Endothelial cell of umbilical vein (primary cell): ENCODE results near the gene NTSR1. TPM values are rescaled to one million over a fixed set of nuclear protein-coding genes. Genes with fewer than 3 reads are reported as not detected.

ENCODE experiments used
- BruUV-seq: library from RNA; stranded (reverse); fragments of 400-500 nt; replicated peaks from 2 replicates; lab custom pipeline; 2021; lab: Mats Ljungman, UMichigan
- CTCF ChIA-PET: fragments of 300-600, 350-600 bp; sonication (Branson Sonifier 250); formaldehyde crosslinking; loops from one replicate; lab custom pipeline; 2021; ENCODE audit warnings: antibody characterized with exemption, inconsistent platforms; lab: Charles Lee
- POLR2A ChIA-PET: fragments of 300-600, 350-600 bp; sonication (Branson Sonifier 250); formaldehyde crosslinking; loops from one replicate; lab custom pipeline; 2021; ENCODE audit warnings: antibody characterized with exemption, inconsistent platforms; lab: Charles Lee
- DNase-seq: peaks from one replicate; pipeline ENCODE4 v3.0.0-alpha.2; 2011; ENCODE audit warnings: low read depth, low spot score
- FAIRE-seq: peaks from 2 replicates; lab custom pipeline; 2011; peaks lifted over from hg19 to GRCh38; lab: Jason Lieb, UNC
- H2AFZ ChIP-seq: 2 replicates; pipeline ENCODE4 v1.6.0; 2012; ENCODE audit warnings: low read depth, low read length, control low read depth, inconsistent platforms
- H3K27ac ChIP-seq: 2 replicates; pipeline ENCODE4 v1.5.1; 2011; ENCODE audit warnings: low read depth, mild to moderate bottlenecking, control low read depth, low read length, moderate library complexity; ENCODE audit not compliant: insufficient read depth
- H3K27me3 ChIP-seq, 2 experiments: 2 replicates each; pipeline versions ENCODE4 v1.6.0 to v1.6.1; 2011; ENCODE audit warnings: low read length in 2 of 2, mixed read lengths in 1 of 2; ENCODE audit not compliant: control insufficient read depth in 2 of 2, insufficient read depth in 2 of 2
- H3K36me3 ChIP-seq, 2 experiments: 2 replicates in 1 of 2; 3 replicates in 1 of 2; pipeline ENCODE4 v1.5.1; 2011; ENCODE audit warnings: low read length in 2 of 2, mild to moderate bottlenecking in 1 of 2, moderate library complexity in 1 of 2; ENCODE audit not compliant: control insufficient read depth in 2 of 2, insufficient read depth in 2 of 2; ENCODE audit errors: extremely low read depth in 1 of 2
- H3K4me1 ChIP-seq: 3 replicates; pipeline ENCODE4 v1.5.1; 2011; ENCODE audit warnings: mild to moderate bottlenecking, low read length; ENCODE audit not compliant: control insufficient read depth, insufficient read depth; ENCODE audit errors: extremely low read depth
- H3K4me2 ChIP-seq: 2 replicates; pipeline ENCODE4 v1.6.1; 2011; ENCODE audit warnings: low read length, control low read depth, mixed read lengths; ENCODE audit not compliant: insufficient read depth
- H3K4me3 ChIP-seq, 3 experiments: fragments of 200-600 bp in 1 of 3; sonication (generic), shearing (Covaris generic) in 1 of 3; replicated peaks in 1 of 3; 2 replicates each; pipeline ENCODE4 v1.5.1; 2011 to 2016; ENCODE audit warnings: control low read depth in 3 of 3, low read length in 3 of 3, mild to moderate bottlenecking in 2 of 3, inconsistent platforms in 1 of 3, low read depth in 1 of 3, moderate library complexity in 1 of 3; ENCODE audit not compliant: insufficient read depth in 1 of 3
- H3K79me2 ChIP-seq: 2 replicates; pipeline ENCODE4 v1.6.0; 2012; ENCODE audit warnings: low read length, inconsistent platforms; ENCODE audit not compliant: control insufficient read depth, insufficient read depth
- H3K9ac ChIP-seq: replicated peaks from 2 replicates; pipeline ENCODE3; 2011; ENCODE audit warnings: low read length, control low read depth; ENCODE audit not compliant: insufficient read depth; ENCODE audit errors: extremely low read depth
- H3K9me1 ChIP-seq: replicated peaks from 3 replicates; pipeline ENCODE4 v1.6.0; 2011; ENCODE audit warnings: mild to moderate bottlenecking, low read length; ENCODE audit not compliant: control insufficient read depth, insufficient read depth; ENCODE audit errors: extremely low read depth
- H3K9me3 ChIP-seq: replicated peaks from 2 replicates; pipeline ENCODE4 v1.5.1; 2012; ENCODE audit warnings: low read length, inconsistent platforms; ENCODE audit not compliant: control insufficient read depth, insufficient read depth
- H4K20me1 ChIP-seq: replicated peaks from 2 replicates; pipeline ENCODE3; 2011; ENCODE audit warnings: mild to moderate bottlenecking, low read length; ENCODE audit not compliant: control insufficient read depth, insufficient read depth; ENCODE audit errors: extremely low read depth
- CTCF ChIP-seq, 2 donors: IDR thresholded peaks; 1 replicate in 1 of 2; 2 replicates in 1 of 2; pipeline ENCODE4 v1.5.1; 2011; ENCODE audit warnings: low read length in 2 of 2, mild to moderate bottlenecking in 2 of 2, moderate library complexity in 2 of 2, control low read depth in 1 of 2, inconsistent platforms in 1 of 2, low read depth in 1 of 2; ENCODE audit not compliant: insufficient read depth in 1 of 2; ENCODE audit errors: extremely low read depth in 1 of 2
- EZH2 ChIP-seq: IDR thresholded peaks from 2 replicates; pipeline ENCODE4 v1.6.1; 2012; ENCODE audit warnings: borderline replicate concordance, low read depth, mild to moderate bottlenecking, moderate library complexity, low read length, inconsistent platforms; ENCODE audit not compliant: severe bottlenecking
- FOS ChIP-seq: IDR thresholded peaks from 2 replicates; pipeline ENCODE4 v1.6.1; 2011; ENCODE audit warnings: mild to moderate bottlenecking, low read length, moderate library complexity, borderline replicate concordance; ENCODE audit not compliant: insufficient read depth
- GATA2 ChIP-seq: IDR thresholded peaks from 2 replicates; pipeline ENCODE4 v1.7.0; 2011; ENCODE audit warnings: low read depth, mild to moderate bottlenecking, moderate library complexity, mixed read lengths, low read length; ENCODE audit not compliant: insufficient read length, insufficient read depth
- JUN ChIP-seq: IDR thresholded peaks from 2 replicates; pipeline ENCODE4 v1.6.1; 2011; ENCODE audit warnings: borderline replicate concordance, low read depth; ENCODE audit not compliant: insufficient read length, insufficient read depth
- MAX ChIP-seq: IDR thresholded peaks from 2 replicates; pipeline ENCODE4 v1.6.1; 2011; ENCODE audit not compliant: insufficient read depth, insufficient read length
- MYC ChIP-seq: IDR thresholded peaks from one replicate; pipeline ENCODE4 v1.6.1; 2011; ENCODE audit warnings: mild to moderate bottlenecking, low read depth, low read length
- POLR2A ChIP-seq: IDR thresholded peaks from 2 replicates; pipeline ENCODE4 v1.6.1; 2012; ENCODE audit warnings: low read depth, mild to moderate bottlenecking, control low read depth, low read length
- POLR2AphosphoS5 ChIP-seq: IDR thresholded peaks from 2 replicates; pipeline ENCODE4 v1.6.1; 2012; ENCODE audit warnings: low read depth, mild to moderate bottlenecking, control low read depth, low read length, moderate library complexity; ENCODE audit not compliant: insufficient read depth
- dilution Hi-C: fragments of 300-500 bp; cut with MboI; formaldehyde crosslinking; loops from one replicate; pipeline ENCODE4 v1.15.0; 2019; ENCODE audit warnings: low sequenced_read_pairs; ENCODE audit not compliant: extremely low pct_ligation_motif_present
- intact Hi-C: fragments of 100-400 bp; cut with micrococcal nuclease; formaldehyde crosslinking; loops from one replicate; pipeline ENCODE4 v1.10.0; 2022
- polyA plus RNA-seq, 4 experiments: library from polyadenylated mRNA; depleted of rRNA in 3 of 4; stranded (reverse) in 3 of 4; unstranded in 1 of 4; fragments of >200 nt; gene quantifications; 2 replicates each; pipeline versions ENCODE4 v1.2.1 to v1.2.3, GENCODE V29; 2011 to 2012; ENCODE audit warnings: missing spikeins in 1 of 4
- total RNA-seq: library from RNA; stranded (reverse); gene quantifications from 2 replicates; pipeline ENCODE4 v1.2.3, GENCODE V29; 2021

The NTSR1 gene
- total and polyA plus RNA-seq, 2 donors (not counting 3 experiments of a cell fraction or from before 2014, with no cell fraction given): 0.14 to 2.1 TPM

GRCh38 chr20:62749851-62750445 is 41.3 kb downstream of the NTSR1 start:
- intact Hi-C loops: no loop called here
- H3K4me1 ChIP-seq: no peaks in the 10 kb centered on the region
- ChIA-PET POLR2A (no interaction called here), CTCF (interaction anchor here (1.0 to 1.2 kb wide), 2 partner anchors 9 to 46 kb away, joined by 3 read pairs; no protein-coding TSS in a partner anchor)
- DNase-seq (no peak), FAIRE-seq (no peak)
- H2AFZ ChIP-seq: no peak overlapping the region
- no peaks in the 10 kb centered on the region for H4K20me1 ChIP-seq
- dilution Hi-C loops: no loop called here
- TF ChIP-seq EZH2 (no peak), FOS (no peak), POLR2A (no peak), GATA2 (no peak), CTCF (IDR thresholded peaks at IDR 0.05; ENCODE audit: extremely low read depth in 1 of 2, insufficient read depth in 1 of 2, low read depth in 1 of 2, low read length in 2 of 2) (no peak), MYC (no peak), POLR2AphosphoS5 (no peak), JUN (no peak), MAX (no peak)
- H3K79me2 ChIP-seq: no peaks in the 10 kb centered on the region
- H3K27ac ChIP-seq: no peak overlapping the region
- BruUV-seq: no TSS peak
- H3K36me3 ChIP-seq: no peaks in the 10 kb centered on the region
- no peak overlapping the region for H3K4me2 ChIP-seq
- H3K9me3 ChIP-seq: no peaks in the 10 kb centered on the region
- no peak overlapping the region for H3K4me3 ChIP-seq
- H3K9me1 ChIP-seq: no peaks in the 10 kb centered on the region
- no peak overlapping the region for H3K9ac ChIP-seq
- no peaks in the 10 kb centered on the region for H3K27me3 ChIP-seq
